Gastrocnemius medialis (tissue), 4 donors: ENCODE data around the gene MN1.

ENCODE experiments used
- CTCF ChIP-seq, 5 experiments: fragments of 450-650 bp in 3 of 5; fragments of 200-600 bp in 2 of 5; sonication (generic) in 2 of 5; IDR thresholded peaks in 4 of 5; conservative IDR thresholded peaks in 1 of 5; 1 replicate in 4 of 5; 2 replicates in 1 of 5; pipeline ENCODE4 v1.5.1; 2016 to 2019; ENCODE audit warnings: antibody characterized with exemption in 5 of 5, mild to moderate bottlenecking in 3 of 5, moderate library complexity in 3 of 5
- POLR2A ChIP-seq, 2 donors: fragments of 450-650 bp; IDR thresholded peaks; one replicate each; pipeline ENCODE4 v1.6.1; 2017; ENCODE audit warnings: antibody characterized with exemption in 2 of 2, mild to moderate bottlenecking in 2 of 2, moderate library complexity in 2 of 2

- TF ChIP-seq POLR2A (IDR thresholded peaks at IDR 0.05): no peak
- TF ChIP-seq CTCF (IDR thresholded peaks at IDR 0.05 in 4 of 5, conservative IDR thresholded peaks at IDR 0.05 in 1 of 5): no peak
Observed at GRCh38 chr22:27766679-27767078, 34.9 kb downstream of the MN1 start.
